GM11168 (cell line): ENCODE measurements around the gene RASA4.
"Not testable (repeated sequence)": the region's sequence is repeated elsewhere in the genome, so short reads cannot be mapped to it uniquely, and the experiment has no call there.

Experiments used
- in situ Hi-C: fragments of 300-500 bp; cut with MboI; formaldehyde crosslinking; loops from one replicate; pipeline ENCODE4 v1.12.0; 2022; ENCODE audit warnings: low sequenced_read_pairs; ENCODE audit not compliant: unreplicated experiment

Gene RASA4

DNA sequence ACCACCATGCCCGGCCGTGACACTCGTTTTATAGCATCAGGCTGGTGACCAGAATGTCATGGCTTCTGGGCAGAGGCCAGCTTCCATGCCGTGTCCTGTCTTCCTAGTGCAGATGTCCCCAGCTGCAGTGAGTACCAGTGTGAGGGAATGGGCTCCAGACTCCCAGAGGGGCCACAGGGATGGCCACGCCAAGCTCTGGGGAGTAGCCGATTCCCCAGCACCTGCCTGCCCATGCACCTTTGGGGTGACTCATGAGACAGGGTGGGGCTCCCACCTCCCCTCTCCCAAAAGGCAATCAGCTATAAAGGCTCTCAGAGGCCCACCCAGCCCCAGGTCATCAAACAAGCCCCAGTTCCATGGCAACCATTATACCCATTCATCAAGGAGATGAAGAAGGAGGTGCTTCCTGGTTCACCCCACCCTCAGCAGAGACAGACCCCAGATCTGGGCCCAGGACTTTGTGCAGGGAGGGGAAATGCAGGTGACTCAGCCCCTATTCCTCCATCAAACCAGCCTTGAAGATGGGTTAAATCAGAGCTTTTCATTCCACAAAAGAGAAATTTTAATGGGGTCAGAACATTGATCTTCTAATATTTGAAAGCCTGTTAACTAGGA lies 65.6 kb downstream of the RASA4 start, which contains the start of gene SPDYE2:
SPDYE2 (plus strand) TSS at position 419 of the 615 bp plus-strand sequence. CDS start 2,030 bp downstream, outside the sequence.
- in situ Hi-C loops = not testable (repeated sequence)

DNA sequence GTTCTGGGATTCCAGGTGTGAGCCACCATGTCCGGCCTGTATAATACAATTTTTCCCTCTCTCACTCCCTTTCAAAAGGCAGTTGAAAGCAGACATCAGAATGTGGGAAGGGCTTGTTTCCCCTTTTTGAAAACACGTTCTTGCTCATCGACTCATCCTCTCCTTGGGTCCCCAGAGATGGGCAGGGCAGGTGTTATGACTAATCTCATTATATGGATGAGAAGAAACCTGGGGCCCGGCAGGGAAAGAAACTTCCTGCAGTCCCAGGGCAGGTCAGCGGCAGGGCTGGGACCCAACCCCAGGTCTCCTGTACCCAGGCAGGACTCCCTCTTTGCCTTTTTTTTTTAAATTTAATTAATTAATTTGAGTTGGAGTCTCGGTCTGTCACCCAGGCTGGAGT lies 70.2 kb downstream of the RASA4 start:
- in situ Hi-C loops = not testable (repeated sequence)

DNA sequence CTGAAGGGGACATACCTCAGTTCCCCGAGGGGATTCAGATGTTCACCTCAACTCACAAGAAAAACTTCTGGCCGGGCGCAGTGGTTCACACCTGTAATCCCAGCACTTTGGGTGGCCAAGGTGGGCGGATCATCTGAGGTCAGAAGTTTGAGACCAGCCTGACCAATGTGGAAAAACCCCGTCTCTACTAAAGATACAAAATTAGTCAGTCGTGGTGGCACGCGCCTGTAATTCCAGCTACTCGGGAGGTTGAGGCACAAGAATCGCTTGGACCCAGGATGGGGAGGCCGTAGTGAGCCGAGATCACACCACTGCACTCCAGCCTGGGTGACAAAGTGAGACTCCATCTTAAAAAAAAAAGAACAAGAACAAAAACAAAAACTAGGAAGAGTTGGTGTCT lies 71.3 kb downstream of the RASA4 start:
- in situ Hi-C loops = not testable (repeated sequence)

DNA sequence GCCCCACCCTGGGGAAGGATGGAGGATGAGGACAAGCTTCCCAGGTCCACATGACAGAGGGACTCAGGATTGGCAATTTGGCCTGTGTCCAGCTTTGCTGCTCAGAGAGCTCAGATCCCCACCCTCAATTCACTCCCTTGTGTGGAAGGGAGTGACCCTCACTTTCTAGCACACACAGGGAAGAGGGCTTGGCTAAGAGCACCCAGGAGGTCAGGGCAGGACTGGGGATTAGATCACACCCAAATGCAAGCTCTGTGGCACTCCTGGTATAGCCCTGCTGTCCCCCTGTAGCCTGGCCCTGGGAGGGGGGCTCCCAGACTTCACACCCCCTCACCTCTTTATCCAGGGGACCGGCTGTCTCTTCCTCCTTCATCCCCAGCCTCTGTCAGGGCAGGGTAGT lies 72.2 kb downstream of the RASA4 start:
- in situ Hi-C loops = not testable (repeated sequence)

DNA sequence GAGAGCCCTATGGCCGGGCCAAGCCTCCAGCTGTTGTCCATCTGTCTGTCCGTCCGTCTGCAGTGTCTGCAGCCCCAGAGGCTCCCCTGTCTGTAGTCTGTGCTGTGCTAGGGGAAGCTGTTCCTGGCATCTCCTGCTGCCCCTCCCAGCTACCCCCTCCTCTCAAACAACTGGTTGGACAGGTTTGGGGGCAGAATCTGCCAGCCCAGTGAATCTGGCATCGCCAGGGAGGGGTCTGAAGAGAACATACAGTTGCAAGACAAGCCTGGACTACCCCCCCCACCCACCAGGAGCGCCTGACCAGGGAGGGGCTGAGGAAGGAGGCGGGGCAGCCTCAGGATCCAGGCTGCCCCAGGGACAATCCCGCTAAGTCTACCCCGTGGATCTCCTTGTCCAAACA lies 73.0 kb downstream of the RASA4 start, which contains the start of gene UPK3BL2:
UPK3BL2 (minus strand) TSS at position 101 of the 400 bp plus-strand sequence; CDS start at position 41, 60 bp downstream.
- in situ Hi-C loops = not testable (repeated sequence)

DNA sequence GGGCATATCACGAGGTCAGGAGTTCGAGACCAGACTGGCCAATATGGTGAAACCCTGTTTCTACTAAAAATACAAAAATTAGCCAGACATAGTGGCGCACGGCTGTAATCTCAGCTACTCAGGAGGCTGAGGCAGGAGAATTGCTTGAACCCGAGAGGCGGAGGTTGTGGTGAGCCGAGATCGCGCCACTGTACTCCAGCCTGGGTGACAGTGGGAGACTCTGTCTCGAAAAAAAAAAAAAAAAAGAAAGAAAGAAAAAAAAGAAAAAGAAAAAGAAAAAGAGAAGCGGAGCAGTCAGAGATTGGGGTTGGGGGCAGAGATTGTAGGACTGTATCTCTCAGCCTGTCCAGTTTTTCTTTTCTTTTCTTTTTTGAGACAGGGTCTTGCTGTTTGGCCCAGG lies 73.8 kb downstream of the RASA4 start:
- in situ Hi-C loops = not testable (repeated sequence)

DNA sequence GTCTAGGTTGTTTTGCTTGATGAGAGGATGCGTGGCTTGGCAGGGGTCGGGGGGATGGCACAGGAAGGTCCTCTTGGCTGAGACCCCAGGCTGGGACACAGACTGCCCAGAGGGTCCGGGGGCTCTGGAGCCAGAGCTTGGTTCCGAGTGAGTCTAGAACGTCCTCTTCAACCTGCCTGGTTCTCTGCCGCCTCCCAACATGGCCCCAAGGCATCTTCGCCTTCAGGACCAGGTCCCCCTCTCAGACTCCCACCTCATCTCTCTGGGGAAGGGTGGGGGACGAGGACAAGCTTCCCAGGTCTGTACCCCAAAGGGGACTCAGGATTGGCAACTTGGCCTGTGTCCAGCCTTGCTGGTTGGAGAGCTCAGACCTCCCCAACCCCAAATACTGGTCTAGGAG lies 74.5 kb downstream of the RASA4 start:
- in situ Hi-C loops = not testable (repeated sequence)

DNA sequence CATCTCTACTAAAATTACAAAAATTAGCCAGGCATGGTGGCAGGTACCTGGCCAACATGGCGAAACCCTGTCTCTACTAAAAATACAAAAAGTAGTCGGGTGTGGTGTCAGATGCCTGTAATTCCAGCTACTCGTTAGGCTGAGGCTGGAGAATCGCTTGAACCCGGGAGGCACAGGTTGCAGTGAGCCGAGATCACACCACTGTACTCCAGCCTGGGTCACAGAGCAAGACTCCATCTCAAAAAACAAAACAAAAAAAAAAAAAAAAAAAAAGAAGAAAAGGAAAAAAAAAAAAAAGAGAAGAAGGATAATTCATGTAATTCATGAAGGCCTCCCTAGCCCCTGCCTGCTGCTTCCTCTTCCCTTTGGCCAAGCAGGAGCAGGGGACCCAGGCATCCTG lies 76.0 kb downstream of the RASA4 start:
- in situ Hi-C loops = not testable (repeated sequence)

DNA sequence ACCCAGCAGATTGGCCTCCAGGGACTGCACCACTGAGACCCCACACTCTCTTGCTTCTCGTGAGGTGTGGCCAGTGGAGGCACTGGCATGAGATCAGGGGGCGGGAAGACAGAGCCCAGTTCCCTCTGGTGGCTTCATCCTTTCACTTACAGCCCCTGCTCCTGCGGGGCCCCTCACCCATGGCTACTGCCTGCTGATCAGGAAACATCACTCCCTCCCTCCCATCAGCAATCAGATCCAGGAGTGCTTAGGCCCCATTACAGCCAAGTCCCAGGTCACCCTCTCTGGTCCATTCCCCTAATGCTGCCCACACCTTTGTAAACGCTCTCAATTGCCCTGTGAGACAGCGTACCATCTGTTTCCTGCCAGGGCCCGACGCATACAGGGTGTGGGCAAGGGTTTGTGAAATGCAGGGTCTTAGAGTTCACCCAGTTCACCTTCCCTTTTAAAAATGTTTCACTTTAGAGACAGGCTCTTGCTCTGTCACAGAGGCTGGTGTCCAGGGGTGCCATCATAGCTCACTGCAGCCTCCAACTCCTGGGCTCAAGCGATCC lies 81.4 kb downstream of the RASA4 start:
- in situ Hi-C loops = not testable (repeated sequence)

DNA sequence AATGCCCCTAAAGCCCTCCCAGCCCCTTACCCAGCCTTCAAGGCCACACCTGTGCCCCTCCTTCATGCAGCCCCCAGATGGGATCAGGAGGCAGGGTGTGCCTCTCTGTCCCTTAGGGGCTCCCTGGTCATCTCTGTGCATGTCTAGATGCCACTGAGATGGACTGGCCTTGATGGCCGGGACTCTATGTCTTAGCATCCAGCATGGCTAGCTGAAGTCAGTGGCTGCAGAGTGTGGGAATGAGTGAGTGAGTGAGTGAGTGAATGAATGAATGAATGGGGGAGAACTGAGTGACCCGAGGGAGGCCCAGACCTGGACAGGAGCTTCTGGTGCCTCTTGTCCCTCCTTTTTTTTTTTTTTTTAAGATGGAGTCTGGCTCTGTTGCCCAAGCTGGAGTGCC lies 84.4 kb downstream of the RASA4 start:
- in situ Hi-C loops = not testable (repeated sequence)

DNA sequence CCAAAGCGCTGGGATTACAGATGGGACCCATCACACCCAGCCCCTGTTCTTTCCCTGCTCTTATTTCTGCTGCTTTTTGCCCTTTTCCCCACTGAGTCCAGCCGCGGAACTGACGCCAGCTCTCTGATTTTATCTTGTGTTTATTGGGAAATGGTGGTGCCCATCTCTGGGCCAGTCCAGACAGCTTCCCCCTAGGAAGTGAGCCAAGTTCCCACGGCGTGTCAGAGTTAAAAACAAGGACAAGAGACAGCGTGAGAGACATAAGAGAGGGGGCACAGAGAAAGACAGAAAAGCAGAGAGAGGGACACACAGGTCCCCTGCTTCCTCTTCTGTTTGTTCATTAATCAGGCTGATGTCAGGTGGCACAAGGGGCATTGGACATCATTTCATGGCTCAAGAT lies 85.0 kb downstream of the RASA4 start:
- in situ Hi-C loops = not testable (repeated sequence)

DNA sequence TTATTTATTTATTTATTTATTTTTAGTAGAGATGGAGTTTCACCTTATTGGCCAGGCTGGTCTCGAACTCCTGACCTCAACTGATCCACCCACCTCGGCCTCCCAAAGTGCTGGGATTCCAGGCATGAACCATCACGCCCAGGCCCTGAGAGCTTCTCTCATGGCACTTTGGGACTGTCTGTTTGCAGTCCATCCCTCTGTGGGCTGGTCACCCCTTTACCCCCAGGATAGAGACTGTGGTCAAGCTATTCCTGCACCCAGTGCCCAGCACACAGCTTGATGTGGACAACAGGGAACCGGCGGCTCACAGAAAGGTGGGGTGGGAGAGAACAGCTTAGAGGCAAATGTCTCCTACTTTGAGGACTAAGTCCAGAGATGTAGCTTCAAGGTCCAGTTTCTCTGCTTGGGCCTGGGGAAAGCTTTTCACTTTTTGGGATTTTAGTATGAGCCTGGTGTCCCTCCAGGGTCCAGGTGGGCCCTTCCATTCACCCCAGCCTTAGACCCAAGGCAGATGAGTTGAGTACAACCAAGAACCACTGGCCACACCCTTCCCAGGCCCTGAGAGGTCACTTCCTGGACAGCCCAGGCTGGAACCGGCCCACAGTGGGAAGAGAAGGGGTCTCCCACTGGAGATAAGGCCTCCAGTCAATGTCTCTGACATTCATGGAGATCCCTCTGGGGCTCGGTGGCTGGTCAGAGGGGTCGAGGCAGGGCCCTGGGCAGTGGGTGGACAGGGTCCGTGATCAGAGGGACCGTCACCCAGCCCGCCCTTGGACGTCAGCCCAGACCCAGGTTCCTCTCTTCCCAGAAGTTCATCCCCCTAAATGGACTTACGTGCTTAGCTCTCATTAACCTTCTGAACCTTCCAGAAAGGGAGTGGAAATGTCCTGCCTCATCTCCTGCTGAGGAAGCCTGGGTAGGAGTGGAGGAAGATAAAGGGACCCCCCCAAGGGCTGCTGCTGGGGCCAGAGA lies 88.4 kb downstream of the RASA4 start:
- in situ Hi-C loops = not testable (repeated sequence)

DNA sequence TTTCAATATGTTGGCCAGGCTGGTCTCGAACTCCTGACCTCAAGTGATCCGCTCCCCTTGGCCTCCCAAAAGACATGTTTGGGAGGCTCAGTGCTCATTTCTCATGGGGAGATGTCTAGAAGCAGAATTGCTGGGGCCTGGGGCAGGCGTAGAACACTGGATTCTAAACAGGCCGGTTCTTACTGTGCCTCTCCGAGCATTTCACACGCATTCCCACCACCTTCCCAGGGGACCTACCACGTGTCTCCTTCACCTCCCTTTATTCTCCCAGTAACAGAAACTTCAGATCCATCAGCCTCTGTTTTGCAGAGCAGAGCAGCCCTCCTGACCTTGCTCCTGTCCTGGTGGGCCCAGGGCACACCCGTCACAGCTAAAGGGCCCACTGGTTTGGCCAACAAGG lies 89.4 kb downstream of the RASA4 start:
- in situ Hi-C loops = not testable (repeated sequence)

DNA sequence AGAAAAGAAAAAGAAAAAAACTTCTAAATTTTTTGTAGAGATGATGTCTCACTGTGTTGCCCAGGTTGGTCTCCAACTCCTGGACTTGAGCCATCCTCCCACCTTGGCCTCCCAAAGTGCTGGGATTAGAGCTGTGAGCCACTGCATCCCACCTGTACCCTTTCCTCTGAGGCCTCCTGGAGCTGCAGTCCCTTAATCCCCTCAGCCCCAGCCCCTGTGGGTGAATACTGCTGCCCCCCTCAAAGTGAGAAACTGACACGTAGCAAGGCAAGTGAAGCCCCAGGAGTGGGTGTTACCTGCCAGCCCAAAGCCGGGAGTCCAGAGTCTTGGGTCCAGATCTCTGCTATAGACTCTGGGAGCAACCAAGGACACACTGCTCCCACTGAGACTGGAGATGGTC lies 91.8 kb downstream of the RASA4 start:
- in situ Hi-C loops = loop anchor here (25.0 kb wide), 1 partner anchor 87 kb away; the partner anchor contains the start of gene RASA4
